Stimulated activated naive B cell treated with anti-CD40 and anti-IgM and Interleukin-4, amounts not matched to agents 10 μg/mL and 1 μg/mL and 100 μg/mL, for 72 hours (primary cell): Measurements from ENCODE around the gene CSE1L.
"Not testable (repeated sequence)": the region's sequence is repeated elsewhere in the genome, so short reads cannot be mapped to it uniquely, and the experiment has no call there.

ENCODE experiments used
- ATAC-seq, 2 donors: fragments of 150-1000 bp; cut with Tn5 transposase; replicated peaks; 2 replicates each; pipeline ENCODE4 v1.10.0; 2021; ENCODE audit warnings: moderate library complexity in 1 of 2
- DNase-seq: peaks from one replicate; pipeline ENCODE4 v3.0.0; 2021
- H3K27ac Mint-ChIP-seq: one replicate; pipeline ENCODE4 v1.8.0; 2022; ENCODE audit warnings: mild to moderate bottlenecking, mixed read lengths
- H3K27me3 Mint-ChIP-seq, 2 donors: one replicate each; pipeline ENCODE4 v1.8.0; 2022; ENCODE audit warnings: mixed read lengths in 2 of 2
- H3K36me3 Mint-ChIP-seq, 2 donors: one replicate each; pipeline ENCODE4 v1.8.0; 2022; ENCODE audit warnings: mixed read lengths in 2 of 2, mild to moderate bottlenecking in 1 of 2
- H3K4me1 Mint-ChIP-seq, 2 donors: one replicate each; pipeline ENCODE4 v1.8.0; 2022; ENCODE audit warnings: mixed read lengths in 2 of 2, mild to moderate bottlenecking in 1 of 2
- H3K4me3 Mint-ChIP-seq, 2 donors: one replicate each; pipeline ENCODE4 v1.8.0; 2022; ENCODE audit warnings: mild to moderate bottlenecking in 2 of 2, mixed read lengths in 2 of 2, moderate library complexity in 1 of 2
- H3K9me3 Mint-ChIP-seq, 2 donors: one replicate each; pipeline ENCODE4 v1.8.0; 2022; ENCODE audit warnings: mixed read lengths in 2 of 2, mild to moderate bottlenecking in 1 of 2

Gene CSE1L

DNA sequence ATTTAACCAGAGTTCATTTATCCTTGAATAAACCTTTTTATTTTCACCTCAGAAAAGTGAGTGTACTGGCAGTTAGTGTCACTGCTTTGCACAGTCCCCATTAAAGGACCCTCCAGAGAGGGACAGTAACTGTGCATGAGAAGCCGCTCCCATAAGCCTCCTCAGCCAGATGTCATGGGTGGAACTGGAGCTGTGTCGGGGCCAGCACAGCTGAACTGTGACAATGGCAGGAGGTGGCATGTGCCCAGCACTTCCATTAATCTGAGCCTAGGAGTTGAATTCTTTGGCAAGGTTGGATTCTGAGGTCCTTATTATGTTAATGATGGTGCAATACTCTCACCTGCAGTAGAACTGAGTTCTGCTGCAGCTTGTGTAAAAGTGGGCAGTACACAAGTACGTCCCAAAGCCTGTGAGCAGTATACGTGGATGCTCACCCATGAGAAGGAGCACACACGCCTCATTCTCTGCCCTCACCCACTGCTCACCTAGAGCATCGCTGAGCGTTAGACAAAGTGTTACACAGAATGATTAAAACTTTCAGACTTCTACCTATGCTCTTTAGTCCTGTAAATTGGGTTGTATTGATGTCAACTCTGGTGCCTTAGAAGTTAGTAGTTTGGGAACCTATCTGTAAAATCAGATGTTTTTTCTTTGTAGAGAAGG lies 11.9 kb upstream of the CSE1L start:
- Mint-ChIP-seq H3K9me3 (no peaks in the 10 kb centered on the region), H3K4me3 (no peak overlapping the region), H3K36me3 (peaks cover 11 to 31% of the 10 kb centered on the region in 2 donors), H3K27me3 (no peaks in the 10 kb centered on the region), H3K4me1 (peaks cover 6 to 15% of the 10 kb centered on the region in 2 donors), H3K27ac (no peak overlapping the region)
- ATAC-seq (no peak), DNase-seq (no peak)

DNA sequence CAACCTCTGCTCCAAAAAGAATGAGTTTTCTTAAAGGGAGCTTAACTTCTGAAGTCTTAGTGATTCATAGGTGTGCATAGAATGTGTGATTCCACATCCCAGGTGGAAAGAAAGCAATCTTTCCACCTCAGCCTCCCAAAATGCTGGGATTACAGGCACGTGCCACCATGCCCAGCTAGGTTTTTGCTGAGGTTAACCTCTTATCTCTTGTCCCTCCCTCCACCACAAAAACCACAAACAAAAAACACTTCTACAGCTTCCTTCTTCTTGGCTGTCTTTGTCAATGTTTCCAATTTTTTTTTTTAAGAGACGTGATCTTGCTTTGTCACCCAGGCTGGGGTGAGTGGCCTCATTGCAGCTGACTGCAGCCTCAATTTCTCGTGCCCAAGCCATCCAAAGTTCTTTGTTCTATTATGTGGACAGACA lies 8.1 kb upstream of the CSE1L start:
- Mint-ChIP-seq H3K4me3 (peak overlapping the region in 1 of 2 donors; percentile 63), H3K36me3 (peaks cover 10 to 27% of the 10 kb centered on the region in 2 donors), H3K4me1 (peaks cover 6 to 15% of the 10 kb centered on the region in 2 donors), H3K27me3 (no peaks in the 10 kb centered on the region), H3K27ac (peak overlapping the region; percentile 68), H3K9me3 (no peaks in the 10 kb centered on the region)
- no peak for DNase-seq
- peak; percentile 71 to 82 for ATAC-seq

DNA sequence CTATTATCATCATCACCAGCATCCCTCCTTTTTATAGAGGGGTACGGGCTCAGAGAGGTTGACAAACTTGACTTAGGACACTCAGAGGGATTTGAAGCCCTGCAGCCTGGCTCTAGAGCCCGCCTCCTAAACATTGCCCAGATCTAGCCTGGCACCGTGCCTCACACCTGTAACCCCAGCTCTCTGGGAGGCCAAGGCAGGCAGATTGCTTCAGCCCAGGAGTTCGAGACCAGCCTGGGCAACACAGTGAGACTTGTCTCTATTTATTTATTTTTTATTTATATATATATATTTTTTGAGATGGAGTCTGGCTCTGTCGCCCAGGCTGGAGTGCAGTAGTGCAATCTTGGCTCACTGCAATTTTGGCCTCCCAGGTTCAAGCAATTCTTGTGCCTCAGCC lies 6.3 kb upstream of the CSE1L start:
- H3K9me3 Mint-ChIP-seq: no peaks in the 10 kb centered on the region
- no peak overlapping the region for H3K4me3 Mint-ChIP-seq
- ATAC-seq (no peak), DNase-seq (no peak)
- H3K4me1 Mint-ChIP-seq: peaks cover 6 to 16% of the 10 kb centered on the region in 2 donors
- no peaks in the 10 kb centered on the region for H3K27me3 Mint-ChIP-seq
- no peak overlapping the region for H3K27ac Mint-ChIP-seq
- peaks cover 5 to 11% of the 10 kb centered on the region in 2 donors for H3K36me3 Mint-ChIP-seq

DNA sequence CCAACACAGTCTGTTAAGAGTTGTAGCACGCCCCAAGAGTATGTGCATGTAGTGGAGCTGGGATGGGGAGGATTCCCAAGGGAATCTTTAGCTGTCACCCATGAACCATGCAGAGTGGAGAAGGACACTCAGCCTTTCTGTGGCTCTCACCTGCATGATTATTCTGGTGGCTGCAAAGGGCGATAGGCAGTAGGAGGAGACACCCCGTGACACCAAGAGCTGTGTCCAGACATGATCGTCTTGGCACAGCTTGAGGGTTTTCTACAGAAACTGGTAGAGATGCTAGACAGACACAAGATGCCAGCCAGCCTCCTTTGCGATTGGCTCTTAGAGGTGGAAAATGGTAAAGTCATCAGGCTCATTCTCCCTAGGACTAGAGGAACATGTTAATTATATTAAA lies 3.1 kb upstream of the CSE1L start:
- ATAC-seq: no peak
- Mint-ChIP-seq H3K4me3 (no peak overlapping the region), H3K9me3 (no peaks in the 10 kb centered on the region), H3K27ac (no peak overlapping the region), H3K4me1 (peaks cover 15 to 28% of the 10 kb centered on the region in 2 donors), H3K36me3 (peaks cover 14 to 16% of the 10 kb centered on the region in 2 donors), H3K27me3 (no peaks in the 10 kb centered on the region)
- DNase-seq: no peak

DNA sequence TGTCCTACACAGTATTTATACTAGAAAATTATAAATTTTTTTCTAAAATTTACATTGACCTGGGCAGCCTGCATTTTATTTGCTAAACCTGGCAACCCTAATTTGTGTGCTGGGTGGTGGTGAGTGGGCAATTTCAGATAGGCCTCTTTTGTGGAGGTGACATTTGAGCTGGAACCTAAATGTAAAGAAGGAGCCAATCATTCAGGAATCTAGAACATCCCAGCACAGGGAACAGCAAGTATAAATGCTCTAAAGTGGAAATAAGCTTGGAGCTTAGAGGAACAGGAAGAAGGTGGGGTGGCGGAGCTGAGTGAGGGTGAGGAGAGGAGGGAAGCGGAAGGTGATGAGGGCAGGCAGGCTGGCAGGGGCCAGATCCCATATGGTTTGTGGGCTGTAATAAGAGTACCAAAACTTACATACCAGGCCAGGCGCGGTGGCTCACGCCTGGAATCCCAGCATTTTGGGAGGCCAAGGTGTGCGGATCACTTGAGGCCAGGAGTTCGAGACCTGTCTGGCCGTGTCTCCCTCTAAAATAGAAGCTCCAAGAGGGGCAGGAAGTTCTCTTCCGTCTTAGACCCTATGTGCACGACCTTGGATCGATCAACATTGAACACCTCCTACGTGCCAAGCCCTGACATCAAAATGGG lies 549 bp upstream of the CSE1L start:
- Mint-ChIP-seq H3K27me3 (no peaks in the 10 kb centered on the region), H3K4me1 (peaks cover 16 to 35% of the 10 kb centered on the region in 2 donors), H3K27ac (peak overlapping the region; percentile 100), H3K9me3 (no peaks in the 10 kb centered on the region), H3K4me3 (peak overlapping the region; percentile 99 to 100), H3K36me3 (peaks cover 11 to 19% of the 10 kb centered on the region in 2 donors)
- ATAC-seq (peak in 1 of 2 donors; percentile 2), DNase-seq (no peak)

DNA sequence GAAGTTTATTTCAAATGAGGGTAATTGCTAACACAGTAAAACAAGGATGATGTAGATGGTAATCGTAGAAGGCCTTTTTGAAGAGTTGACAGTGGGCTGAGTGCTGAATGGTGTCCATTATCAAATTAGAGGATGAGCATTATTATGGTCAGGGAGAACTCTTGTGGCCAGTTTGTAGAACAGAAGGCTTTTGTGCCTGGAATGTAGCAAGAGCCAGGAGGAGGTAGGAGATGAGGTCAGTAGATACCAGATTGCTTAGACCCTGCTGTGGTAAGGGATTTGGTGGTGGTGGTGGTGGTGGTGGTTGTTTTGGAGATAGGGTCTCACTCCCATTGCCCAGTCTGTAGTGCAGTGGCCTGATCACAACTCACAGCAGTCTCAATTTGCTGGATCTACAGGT lies 6.2 kb downstream of the CSE1L start:
- H3K4me3 Mint-ChIP-seq: peak overlapping the region in 1 of 2 donors; percentile 47
- peak overlapping the region; percentile 69 for H3K27ac Mint-ChIP-seq
- H3K36me3 Mint-ChIP-seq: peaks cover 14 to 39% of the 10 kb centered on the region in 2 donors

DNA sequence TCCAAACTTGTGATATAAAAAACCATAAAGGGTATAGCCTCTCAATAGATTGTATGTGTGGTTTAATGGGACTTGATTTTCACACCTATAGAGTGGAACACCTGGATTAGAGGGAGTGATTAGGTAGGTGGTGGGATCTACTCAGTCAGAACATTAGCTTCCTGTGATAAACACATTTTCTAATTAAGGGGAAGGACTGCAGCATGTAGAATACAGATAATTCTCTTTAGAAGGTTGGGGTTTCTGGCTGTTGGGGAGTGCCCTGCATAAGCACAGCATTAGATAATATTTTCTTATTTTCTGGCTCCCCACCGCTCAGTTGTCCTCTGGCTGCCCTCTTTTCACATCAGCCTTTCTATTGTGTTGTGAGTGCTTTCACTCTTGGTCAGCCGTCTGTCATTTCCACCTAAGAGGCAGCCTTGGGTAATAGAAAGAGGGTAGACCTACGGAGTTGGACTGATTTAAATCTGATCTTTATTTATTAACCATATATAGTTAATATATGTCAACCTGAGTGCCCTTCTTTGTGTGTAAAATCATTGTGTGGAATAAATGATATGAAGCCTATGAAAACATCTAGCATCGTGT lies 8.0 kb downstream of the CSE1L start:
- ATAC-seq (peak in 1 of 2 donors; percentile 53), DNase-seq (no peak)
- Mint-ChIP-seq H3K9me3 (no peaks in the 10 kb centered on the region), H3K27me3 (no peaks in the 10 kb centered on the region), H3K36me3 (peaks cover 10 to 24% of the 10 kb centered on the region in 2 donors), H3K27ac (no peak overlapping the region), H3K4me1 (peaks cover 17 to 47% of the 10 kb centered on the region in 2 donors), H3K4me3 (no peak overlapping the region)

More for the DNA sequence above, 6.2 kb downstream of the CSE1L start:
- ATAC-seq: no peak
- no peak for DNase-seq
- H3K4me1 Mint-ChIP-seq: peaks cover 27 to 61% of the 10 kb centered on the region in 2 donors
- no peaks in the 10 kb centered on the region for H3K27me3 Mint-ChIP-seq
- H3K9me3 Mint-ChIP-seq: no peaks in the 10 kb centered on the region

DNA sequence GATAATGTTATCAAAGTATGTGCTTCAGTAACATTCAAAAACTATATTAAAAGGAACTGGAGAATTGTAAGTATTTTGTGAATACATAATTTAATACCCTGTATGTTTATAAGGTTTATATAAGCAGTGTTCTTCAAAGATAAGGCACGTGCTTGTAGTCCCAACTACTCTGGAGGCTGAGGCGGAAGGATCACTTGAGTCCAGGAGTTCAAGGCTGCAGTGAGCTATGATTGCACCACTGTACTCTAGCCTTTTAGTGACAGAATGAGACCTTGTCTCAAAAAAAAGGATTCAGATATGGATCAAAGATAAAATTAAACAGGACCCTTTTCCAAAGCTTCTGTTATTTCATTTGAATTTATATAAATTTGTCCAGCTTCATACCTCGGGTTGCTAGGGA lies 17.2 kb downstream of the CSE1L start:
- no peaks in the 10 kb centered on the region for H3K27me3 Mint-ChIP-seq
- no peak overlapping the region for H3K4me3 Mint-ChIP-seq
- ATAC-seq (no peak), DNase-seq (no peak)
- no peaks in the 10 kb centered on the region for H3K9me3 Mint-ChIP-seq
- H3K27ac Mint-ChIP-seq: no peak overlapping the region
- H3K4me1 Mint-ChIP-seq: peaks cover 0 to 1% of the 10 kb centered on the region in 2 donors
- peaks cover 13 to 25% of the 10 kb centered on the region in 2 donors for H3K36me3 Mint-ChIP-seq

DNA sequence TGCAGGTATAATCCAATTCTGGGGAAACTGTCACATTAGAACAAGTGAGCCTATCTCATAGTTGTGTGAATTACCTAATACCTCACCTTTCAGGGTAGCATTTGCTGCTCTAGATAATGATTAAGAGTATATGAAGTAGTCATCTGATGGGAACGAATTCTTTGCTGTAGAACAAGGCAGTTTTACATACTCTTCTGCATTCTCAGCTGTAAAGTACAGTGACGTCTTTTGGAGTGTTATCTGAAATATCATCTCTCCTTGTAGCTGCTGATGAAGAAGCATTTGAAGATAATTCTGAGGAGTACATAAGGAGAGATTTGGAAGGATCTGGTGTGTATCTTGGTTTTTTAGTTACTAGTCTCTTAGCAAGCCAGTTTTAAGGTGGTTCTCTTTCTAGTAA lies 28.4 kb downstream of the CSE1L start:
- Mint-ChIP-seq H3K9me3 (no peaks in the 10 kb centered on the region), H3K36me3 (peaks cover 16 to 35% of the 10 kb centered on the region in 2 donors), H3K27ac (no peak overlapping the region), H3K27me3 (no peaks in the 10 kb centered on the region), H3K4me3 (no peak overlapping the region), H3K4me1 (peaks cover 2 to 5% of the 10 kb centered on the region in 2 donors)
- ATAC-seq (no peak), DNase-seq (no peak)

DNA sequence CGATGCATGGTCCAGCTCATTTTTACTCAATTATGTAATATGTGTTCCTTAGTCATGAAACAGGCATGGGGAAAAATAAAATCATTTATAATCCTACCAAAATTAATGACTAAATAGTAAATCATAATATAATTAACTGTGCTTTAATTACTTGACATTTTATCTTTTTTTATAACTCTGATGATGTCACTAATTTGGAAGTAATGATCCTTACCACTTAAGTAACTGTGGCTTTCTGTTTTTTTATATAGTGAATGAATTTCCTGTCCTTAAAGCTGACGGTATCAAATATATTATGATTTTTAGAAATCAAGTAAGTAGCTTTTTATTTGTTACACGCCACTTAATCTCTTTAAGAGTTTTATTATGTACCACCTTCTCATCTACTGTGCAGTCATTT lies 32.2 kb downstream of the CSE1L start:
- Mint-ChIP-seq H3K4me3 (no peak overlapping the region), H3K27me3 (no peaks in the 10 kb centered on the region), H3K4me1 (peaks cover 2 to 5% of the 10 kb centered on the region in 2 donors), H3K9me3 (no peaks in the 10 kb centered on the region), H3K27ac (no peak overlapping the region), H3K36me3 (peaks cover 23 to 42% of the 10 kb centered on the region in 2 donors)
- DNase-seq: no peak
- no peak for ATAC-seq

DNA sequence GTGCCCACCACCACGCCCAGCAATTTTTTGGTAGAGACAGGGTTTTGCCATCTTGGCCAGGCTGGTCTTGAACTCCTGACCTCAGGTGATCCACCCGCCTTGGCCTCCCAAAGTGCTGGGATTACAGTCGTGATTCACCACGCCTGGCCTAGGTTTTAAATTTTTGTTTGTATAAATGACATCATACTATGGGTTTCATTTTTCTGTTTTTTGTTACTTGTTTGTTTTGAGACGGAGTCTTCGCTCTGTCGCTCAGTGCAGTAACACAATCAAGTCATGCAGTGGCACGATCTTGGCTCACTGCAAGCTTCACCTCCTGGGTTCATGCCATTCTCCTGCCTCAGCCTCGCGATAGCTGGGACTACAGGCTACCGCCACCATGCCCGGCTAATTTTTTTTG lies 36.2 kb downstream of the CSE1L start:
- H3K9me3 Mint-ChIP-seq, H3K27me3 Mint-ChIP-seq, H3K4me3 Mint-ChIP-seq, H3K4me1 Mint-ChIP-seq, H3K27ac Mint-ChIP-seq, DNase-seq, ATAC-seq: not testable (repeated sequence)
- peaks cover 27 to 35% of the 10 kb centered on the region in 2 donors for H3K36me3 Mint-ChIP-seq

DNA sequence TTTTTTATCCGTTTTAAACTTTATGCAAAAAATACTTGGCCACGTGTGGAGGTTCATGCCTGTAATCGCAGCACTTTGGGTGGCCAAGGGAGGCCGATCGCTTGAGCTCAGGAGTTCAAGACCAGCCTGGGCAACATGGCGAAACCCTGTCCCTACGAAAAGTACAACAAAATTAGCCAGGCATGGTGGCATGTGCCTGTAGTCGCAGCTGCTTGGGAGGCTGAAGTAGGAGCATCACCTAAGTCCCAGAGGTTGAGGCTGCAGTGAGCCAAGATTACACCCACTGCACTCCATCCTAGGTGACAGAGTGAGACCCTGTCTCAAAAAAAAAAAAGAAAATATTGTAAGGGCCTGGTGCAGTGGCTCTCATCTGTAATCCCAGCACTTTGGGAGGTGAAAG lies 45.0 kb downstream of the CSE1L start:
- no peak overlapping the region for H3K27ac Mint-ChIP-seq
- peaks cover 27 to 40% of the 10 kb centered on the region in 2 donors for H3K36me3 Mint-ChIP-seq
- no peak overlapping the region for H3K4me3 Mint-ChIP-seq

DNA sequence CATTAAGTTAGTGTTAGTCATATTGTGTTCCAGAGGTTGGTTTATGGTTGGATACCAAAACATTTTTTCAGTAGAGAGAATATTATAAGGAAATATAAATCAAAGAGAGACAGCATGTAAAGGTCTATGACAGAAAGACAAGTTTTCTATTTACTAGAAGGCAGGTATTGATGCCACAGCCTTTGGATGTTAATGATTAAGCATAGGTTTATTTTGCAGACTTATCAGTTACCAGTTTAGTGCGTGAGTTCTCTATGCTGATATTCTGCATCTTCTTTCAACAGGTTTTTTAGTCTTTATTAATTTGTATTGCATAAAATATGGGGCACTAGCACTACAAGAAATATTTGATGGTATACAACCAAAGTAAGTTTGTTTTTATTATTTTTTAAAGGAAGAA lies 45.6 kb downstream of the CSE1L start:
- no peak for DNase-seq
- Mint-ChIP-seq H3K27me3 (no peaks in the 10 kb centered on the region), H3K36me3 (peaks cover 27 to 45% of the 10 kb centered on the region in 2 donors), H3K4me1 (no peaks in the 10 kb centered on the region), H3K4me3 (no peak overlapping the region), H3K9me3 (no peaks in the 10 kb centered on the region), H3K27ac (peak overlapping the region; percentile 31)
- no peak for ATAC-seq

More for the DNA sequence above, 45.0 kb downstream of the CSE1L start:
- Mint-ChIP-seq H3K9me3 (no peaks in the 10 kb centered on the region), H3K27me3 (no peaks in the 10 kb centered on the region), H3K4me1 (no peaks in the 10 kb centered on the region)
- no peak for ATAC-seq
- no peak for DNase-seq

DNA sequence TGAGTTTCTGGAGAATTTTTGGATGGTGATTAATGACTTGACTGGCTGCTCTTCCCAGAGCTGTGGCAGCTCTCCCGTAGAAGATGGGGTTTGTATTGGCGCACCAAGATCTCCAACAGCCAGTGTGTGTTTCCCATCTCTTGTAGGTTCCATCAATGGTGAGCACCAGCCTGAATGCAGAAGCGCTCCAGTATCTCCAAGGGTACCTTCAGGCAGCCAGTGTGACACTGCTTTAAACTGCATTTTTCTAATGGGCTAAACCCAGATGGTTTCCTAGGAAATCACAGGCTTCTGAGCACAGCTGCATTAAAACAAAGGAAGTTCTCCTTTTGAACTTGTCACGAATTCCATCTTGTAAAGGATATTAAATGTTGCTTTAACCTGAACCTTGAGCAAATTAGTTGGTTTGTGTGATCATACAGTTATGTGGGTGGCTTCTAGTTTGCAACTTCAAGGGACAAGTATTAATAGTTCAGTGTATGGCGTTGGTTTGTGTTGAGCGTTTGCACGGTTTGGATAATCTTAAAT lies 50.2 kb downstream of the CSE1L start:
- no peaks in the 10 kb centered on the region for H3K9me3 Mint-ChIP-seq
- H3K4me3 Mint-ChIP-seq: no peak overlapping the region
- no peaks in the 10 kb centered on the region for H3K27me3 Mint-ChIP-seq
- no peak overlapping the region for H3K27ac Mint-ChIP-seq
- no peak for ATAC-seq
- H3K36me3 Mint-ChIP-seq: peaks cover 29 to 53% of the 10 kb centered on the region in 2 donors
- H3K4me1 Mint-ChIP-seq: peaks cover 15 to 17% of the 10 kb centered on the region in 2 donors
- no peak for DNase-seq
